GM06990 (cell line): Measurements from ENCODE around the gene BORCS6.

Experiments used
- DNase-seq: peaks from one replicate; pipeline ENCODE4 v3.0.0-alpha.2; 2011; ENCODE audit not compliant: insufficient read length; ENCODE audit errors: extremely low read depth
- H3K27me3 ChIP-seq: replicated peaks from 2 replicates; pipeline ENCODE4 v1.6.0; 2011; ENCODE audit warnings: low read length; ENCODE audit not compliant: control insufficient read depth, insufficient read depth
- H3K36me3 ChIP-seq: 2 replicates; pipeline ENCODE4 v1.5.1; 2011; ENCODE audit warnings: low read length; ENCODE audit not compliant: control insufficient read depth, insufficient read depth
- H3K4me3 ChIP-seq: replicated peaks from 2 replicates; pipeline ENCODE4 v1.5.1; 2011; ENCODE audit warnings: low read depth, mild to moderate bottlenecking, control low read depth, low read length
- CTCF ChIP-seq: IDR thresholded peaks from 2 replicates; pipeline ENCODE4 v1.5.1; 2011; ENCODE audit warnings: low read length, control low read depth, mild to moderate bottlenecking, inconsistent platforms; ENCODE audit not compliant: insufficient read depth, poor library complexity, severe bottlenecking

Gene BORCS6

GRCh38 chr17:8186787-8187516 lies 3.0 kb downstream of the BORCS6 start:
- peak overlapping the region; percentile 86 for H3K4me3 ChIP-seq
- TF ChIP-seq CTCF, result peak; percentile 45
- no peaks in the 10 kb centered on the region for H3K36me3 ChIP-seq
- no peaks in the 10 kb centered on the region for H3K27me3 ChIP-seq
- peak; percentile 91 for DNase-seq

GRCh38 chr17:8186446-8186786 lies 3.6 kb downstream of the BORCS6 start:
- Histone ChIP-seq H3K36me3 (no peaks in the 10 kb centered on the region), H3K27me3 (no peaks in the 10 kb centered on the region), H3K4me3 (peak overlapping the region; percentile 86)
- TF ChIP-seq CTCF, result no peak
- DNase-seq, result no peak

- H3K27me3 ChIP-seq, result no peaks in the 10 kb centered on the region
- DNase-seq, result peak; percentile 87
- peak overlapping the region; percentile 86 for H3K4me3 ChIP-seq
- H3K36me3 ChIP-seq, result no peaks in the 10 kb centered on the region
- no peak for TF ChIP-seq CTCF
Observed at GRCh38 chr17:8185582-8186445, 4.2 kb downstream of the BORCS6 start.

GRCh38 chr17:8176998-8177731 lies 12.8 kb downstream of the BORCS6 start:
- Histone ChIP-seq H3K27me3 (no peaks in the 10 kb centered on the region), H3K36me3 (no peaks in the 10 kb centered on the region), H3K4me3 (peak overlapping the region; percentile 83)
- no peak for TF ChIP-seq CTCF
- no peak for DNase-seq

- no peaks in the 10 kb centered on the region for H3K36me3 ChIP-seq
- peak; percentile 11 for TF ChIP-seq CTCF
- H3K4me3 ChIP-seq, result peak within 1 kb of the TSS; percentile 83
- DNase-seq, result peak; percentile 89
- no peaks in the 10 kb centered on the region for H3K27me3 ChIP-seq
Observed at GRCh38 chr17:8176197-8176940, 13.6 kb downstream of the BORCS6 start, which contains the start of gene TMEM107. Gene TMEM107, minus strand, starts transcription at chr17:8176380. Its CDS starts 94 bp downstream, at chr17:8176286.
